ENCODE measurements around the gene PDE11A. TPM values are rescaled to one million over a fixed set of nuclear protein-coding genes. Genes with fewer than 3 reads are reported as not detected.
A peak's percentile ranks its signal among the peaks of the same experiment; 100 is the strongest.
"Not testable (repeated sequence)": the region's sequence is repeated elsewhere in the genome, so short reads cannot be mapped to it uniquely, and the experiment has no call there.

The PDE11A gene
- total RNA-seq, 2 experiments from 2014 or later: not detected

DNA sequence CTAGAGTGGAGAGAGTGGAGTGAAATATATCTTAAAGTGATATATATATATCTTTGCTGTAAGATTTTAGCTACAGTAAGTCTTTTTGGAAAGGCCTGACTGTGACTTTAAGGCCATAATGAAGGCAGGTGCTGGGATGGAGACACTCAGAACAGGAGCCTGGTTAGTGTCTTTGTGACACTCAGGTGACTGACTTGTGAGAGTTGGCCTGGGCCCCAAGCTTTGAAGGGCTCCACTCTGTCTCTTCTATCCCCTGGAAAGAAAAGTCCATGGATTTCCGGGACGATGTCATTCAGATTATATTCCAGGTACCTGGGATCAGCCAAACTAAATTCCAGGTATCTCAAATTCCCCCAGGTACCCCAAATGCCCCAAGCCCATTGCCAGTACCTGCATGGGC is 276.6 kb downstream of the PDE11A start:
- H3K9me3 Mint-ChIP-seq: no peaks in the 10 kb centered on the region
- no peak for DNase-seq
- no peaks in the 10 kb centered on the region for H3K4me1 ChIP-seq (ENCODE audit: insufficient read depth, low read length)
- CTCF ChIA-PET: no interaction called here
- H3K4me1 Mint-ChIP-seq (ENCODE audit: low read depth): no peaks in the 10 kb centered on the region
- no peak overlapping the region for H3K27ac Mint-ChIP-seq
- H3K27me3 Mint-ChIP-seq: peaks cover 13% of the 10 kb centered on the region
- no peak overlapping the region for H3K27ac ChIP-seq (ENCODE audit: low read depth in 1 of 2, low read length in 2 of 2)
- peaks cover 0 to 14% of the 10 kb centered on the region in 2 experiments for H3K27me3 ChIP-seq (ENCODE audit: control insufficient read depth in 1 of 2, insufficient read depth in 2 of 2, low read length in 2 of 2)
- TF ChIP-seq, protein P1, sequence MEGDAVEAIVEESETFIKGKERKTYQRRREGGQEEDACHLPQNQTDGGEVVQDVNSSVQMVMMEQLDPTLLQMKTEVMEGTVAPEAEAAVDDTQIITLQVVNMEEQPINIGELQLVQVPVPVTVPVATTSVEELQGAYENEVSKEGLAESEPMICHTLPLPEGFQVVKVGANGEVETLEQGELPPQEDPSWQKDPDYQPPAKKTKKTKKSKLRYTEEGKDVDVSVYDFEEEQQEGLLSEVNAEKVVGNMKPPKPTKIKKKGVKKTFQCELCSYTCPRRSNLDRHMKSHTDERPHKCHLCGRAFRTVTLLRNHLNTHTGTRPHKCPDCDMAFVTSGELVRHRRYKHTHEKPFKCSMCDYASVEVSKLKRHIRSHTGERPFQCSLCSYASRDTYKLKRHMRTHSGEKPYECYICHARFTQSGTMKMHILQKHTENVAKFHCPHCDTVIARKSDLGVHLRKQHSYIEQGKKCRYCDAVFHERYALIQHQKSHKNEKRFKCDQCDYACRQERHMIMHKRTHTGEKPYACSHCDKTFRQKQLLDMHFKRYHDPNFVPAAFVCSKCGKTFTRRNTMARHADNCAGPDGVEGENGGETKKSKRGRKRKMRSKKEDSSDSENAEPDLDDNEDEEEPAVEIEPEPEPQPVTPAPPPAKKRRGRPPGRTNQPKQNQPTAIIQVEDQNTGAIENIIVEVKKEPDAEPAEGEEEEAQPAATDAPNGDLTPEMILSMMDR (IDR thresholded peaks at IDR 0.05): no peak
- POLR2A ChIA-PET: no interaction called here
- no peak overlapping the region for H3K4me3 ChIP-seq (ENCODE audit: low read length)
- no peaks in the 10 kb centered on the region for H3K36me3 Mint-ChIP-seq (ENCODE audit: low read depth)
- intact Hi-C loops (cut with DNase I, micrococcal nuclease): no loop called here
- no peak overlapping the region for H3K4me3 Mint-ChIP-seq
- no peaks in the 10 kb centered on the region for H3K9me3 ChIP-seq (ENCODE audit: control insufficient read depth in 1 of 2, insufficient read depth in 1 of 2, low read length in 2 of 2)
- no peaks in the 10 kb centered on the region for H3K36me3 ChIP-seq (ENCODE audit: insufficient read depth, low read length)
- no peak for ATAC-seq (ENCODE audit: poor library complexity)

DNA sequence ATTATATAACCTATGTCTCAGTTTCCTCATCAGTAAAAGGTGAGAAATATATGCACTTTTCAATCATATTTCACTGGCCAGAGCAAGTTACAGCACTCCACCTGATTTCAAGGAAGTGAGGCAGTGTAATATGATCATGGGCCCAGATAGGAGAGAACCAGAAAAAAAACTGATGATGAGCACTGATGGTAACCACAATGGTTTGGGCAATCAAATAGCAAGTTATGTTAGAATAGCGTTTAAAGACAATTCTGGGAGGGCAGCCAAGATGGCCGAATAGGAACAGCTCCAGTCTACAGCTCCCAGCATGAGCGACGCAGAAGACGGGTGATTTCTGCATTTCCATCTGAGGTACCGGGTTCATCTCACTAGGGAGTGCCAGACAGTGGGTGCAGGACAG is 287.4 kb downstream of the PDE11A start:
- H3K27ac Mint-ChIP-seq; H3K27ac ChIP-seq (ENCODE audit: low read depth in 1 of 2, low read length in 2 of 2); H3K36me3 ChIP-seq (ENCODE audit: insufficient read depth, low read length); H3K9me3 ChIP-seq (ENCODE audit: control insufficient read depth in 1 of 2, insufficient read depth in 1 of 2, low read length in 2 of 2); H3K9me3 Mint-ChIP-seq; H3K27me3 Mint-ChIP-seq; H3K27me3 ChIP-seq (ENCODE audit: control insufficient read depth in 1 of 2, insufficient read depth in 2 of 2, low read length in 2 of 2); intact Hi-C loops (cut with DNase I, micrococcal nuclease); ATAC-seq (ENCODE audit: poor library complexity); DNase-seq; H3K4me3 Mint-ChIP-seq; CTCF ChIA-PET; H3K4me3 ChIP-seq (ENCODE audit: low read length); H3K36me3 Mint-ChIP-seq (ENCODE audit: low read depth): not testable (repeated sequence)
- POLR2A ChIA-PET: interaction anchor here (0.9 kb wide), 1 partner anchor 14 kb away, joined by 3 read pairs; no protein-coding TSS in a partner anchor
- peaks cover 15% of the 10 kb centered on the region for H3K4me1 ChIP-seq (ENCODE audit: insufficient read depth, low read length)
- H3K4me1 Mint-ChIP-seq (ENCODE audit: low read depth): peaks cover 40% of the 10 kb centered on the region

DNA sequence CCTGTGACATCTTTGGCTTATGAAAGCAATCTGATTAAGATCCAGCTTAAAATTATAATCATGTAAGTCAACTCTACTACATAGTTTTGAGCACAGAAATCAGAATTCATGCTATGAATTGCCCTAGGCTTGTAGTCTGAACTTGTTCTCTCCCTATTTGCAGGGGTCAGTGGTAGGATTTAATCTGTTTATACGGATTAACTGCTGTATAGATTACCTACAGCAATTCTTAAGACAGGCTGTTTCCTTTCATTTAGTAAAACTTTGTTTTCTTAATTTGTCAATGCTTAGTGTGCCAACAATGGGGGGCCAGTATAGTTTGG is 287.9 kb downstream of the PDE11A start:
- Histone ChIP-seq H3K27me3 (ENCODE audit: control insufficient read depth in 1 of 2, insufficient read depth in 2 of 2, low read length in 2 of 2) (no peaks in the 10 kb centered on the region), H3K4me1 (ENCODE audit: insufficient read depth, low read length) (peaks cover 15% of the 10 kb centered on the region), H3K27ac (ENCODE audit: low read depth in 1 of 2, low read length in 2 of 2) (no peak overlapping the region), H3K4me3 (ENCODE audit: low read length) (no peak overlapping the region), H3K36me3 (ENCODE audit: insufficient read depth, low read length) (no peaks in the 10 kb centered on the region), H3K9me3 (ENCODE audit: control insufficient read depth in 1 of 2, insufficient read depth in 1 of 2, low read length in 2 of 2) (no peaks in the 10 kb centered on the region)
- TF ChIP-seq, protein P1 (IDR thresholded peaks at IDR 0.05): no peak
- no peaks in the 10 kb centered on the region for H3K36me3 Mint-ChIP-seq (ENCODE audit: low read depth)
- no peaks in the 10 kb centered on the region for H3K9me3 Mint-ChIP-seq
- ChIA-PET CTCF (no interaction called here), POLR2A (interaction anchor here (0.9 kb wide), 1 partner anchor 15 kb away, joined by 3 read pairs; no protein-coding TSS in a partner anchor)
- H3K27me3 Mint-ChIP-seq: no peaks in the 10 kb centered on the region
- peak overlapping the region; percentile 8 for H3K4me3 Mint-ChIP-seq
- ATAC-seq (ENCODE audit: poor library complexity) (no peak), DNase-seq (no peak)
- intact Hi-C loops (cut with DNase I, micrococcal nuclease): no loop called here
- peaks cover 40% of the 10 kb centered on the region for H3K4me1 Mint-ChIP-seq (ENCODE audit: low read depth)
- H3K27ac Mint-ChIP-seq: peak overlapping the region; percentile 37
